Neural cell (in vitro differentiated cells): ENCODE measurements around the gene SLC29A2. TPM values are rescaled to one million over a fixed set of nuclear protein-coding genes. Genes with fewer than 3 reads are reported as not detected.

Source experiments
- H2AFZ ChIP-seq: fragments of 200-600, 300-800 bp; sonication (generic), shearing (Covaris generic); 2 replicates; pipeline ENCODE4 v1.6.0; 2014; ENCODE audit warnings: low read depth, mild to moderate bottlenecking, antibody characterized with exemption, low read length, moderate library complexity
- H3F3A ChIP-seq: fragments of 200-600 bp; shearing (Covaris generic); 2 replicates; pipeline ENCODE4 v1.6.1; 2016; ENCODE audit warnings: mild to moderate bottlenecking, moderate library complexity, mixed read lengths, antibody characterized with exemption, low read length; ENCODE audit not compliant: insufficient read depth, poor library complexity, severe bottlenecking
- H3K27ac ChIP-seq: fragments of 200-600, 300-800 bp; sonication (generic), shearing (Covaris generic); 2 replicates; pipeline ENCODE4 v1.5.1; 2014; ENCODE audit warnings: mild to moderate bottlenecking, low read length, moderate library complexity
- H3K27me3 ChIP-seq: fragments of 300-800, 200-600 bp; sonication (generic), shearing (Covaris generic); 2 replicates; pipeline ENCODE4 v1.6.0; 2014; ENCODE audit warnings: mild to moderate bottlenecking, low read depth, low read length, moderate library complexity; ENCODE audit not compliant: insufficient read depth
- H3K36me3 ChIP-seq: fragments of 300-800, 200-600 bp; sonication (generic), shearing (Covaris generic); 2 replicates; pipeline ENCODE4 v1.5.1; 2014; ENCODE audit warnings: mild to moderate bottlenecking, antibody characterized with exemption, low read length, moderate library complexity; ENCODE audit not compliant: insufficient read depth
- H3K4me2 ChIP-seq: fragments of 300-800, 200-600 bp; sonication (generic), shearing (Covaris generic); 2 replicates; pipeline ENCODE4 v1.6.0; 2014; ENCODE audit warnings: mild to moderate bottlenecking, low read length
- H3K4me3 ChIP-seq: fragments of 300-800, 200-600 bp; sonication (generic), shearing (Covaris generic); 2 replicates; pipeline ENCODE4 v1.5.1; 2014; ENCODE audit warnings: mild to moderate bottlenecking, low read length, moderate library complexity
- H3K79me2 ChIP-seq: fragments of 200-600 bp; shearing (Covaris generic); replicated peaks from 2 replicates; pipeline ENCODE4 v1.6.0; 2014; ENCODE audit warnings: mild to moderate bottlenecking, low read length, moderate library complexity; ENCODE audit not compliant: insufficient read depth
- H3K9ac ChIP-seq: fragments of 300-800, 200-600 bp; sonication (generic), shearing (Covaris generic); 2 replicates; pipeline ENCODE4 v1.6.1; 2016; ENCODE audit warnings: mild to moderate bottlenecking, low read length, mixed read lengths
- H3K9me2 ChIP-seq: fragments of 200-600 bp; shearing (Covaris generic); 2 replicates; pipeline ENCODE4 v1.6.1; 2016; ENCODE audit warnings: mild to moderate bottlenecking, low read length, mixed read lengths; ENCODE audit not compliant: insufficient read depth
- H3K9me3 ChIP-seq: fragments of 200-600, 300-800 bp; sonication (generic), shearing (Covaris generic); 2 replicates; pipeline ENCODE4 v1.6.1; 2016; ENCODE audit warnings: mild to moderate bottlenecking, mixed run types, low read length, moderate library complexity, mixed read lengths
- H4K20me1 ChIP-seq: fragments of 200-600 bp; shearing (Covaris generic); 2 replicates; pipeline ENCODE4 v1.6.1; 2016; ENCODE audit warnings: mild to moderate bottlenecking, mixed run types; ENCODE audit not compliant: insufficient read depth
- CTCF ChIP-seq: fragments of 450-650 bp; IDR thresholded peaks from 2 replicates; pipeline ENCODE4 v1.5.1; 2014; ENCODE audit warnings: antibody characterized with exemption, mild to moderate bottlenecking, moderate library complexity; ENCODE audit not compliant: poor library complexity, severe bottlenecking
- EP300 ChIP-seq: fragments of 450-650 bp; conservative IDR thresholded peaks from 2 replicates; pipeline ENCODE4 v1.6.1; 2014; ENCODE audit warnings: antibody characterized with exemption, mild to moderate bottlenecking, moderate library complexity; ENCODE audit not compliant: poor library complexity, severe bottlenecking
- EZH2 ChIP-seq: fragments of 200-600, 300-800 bp; shearing (Covaris generic), sonication (generic); IDR thresholded peaks from 2 replicates; pipeline ENCODE4 v1.6.1; 2014; ENCODE audit warnings: antibody characterized with exemption, low read length, borderline replicate concordance, mild to moderate bottlenecking; ENCODE audit not compliant: insufficient read depth, poor library complexity, severe bottlenecking
- MXI1 ChIP-seq: fragments of 450-650 bp; conservative IDR thresholded peaks from 2 replicates; pipeline ENCODE4 v1.6.1; 2014; ENCODE audit warnings: antibody characterized with exemption, mild to moderate bottlenecking; ENCODE audit not compliant: poor library complexity, severe bottlenecking
- POLR2AphosphoS5 ChIP-seq: IDR thresholded peaks from 2 replicates; pipeline ENCODE4 v1.6.1; 2012
- RAD21 ChIP-seq: fragments of 450-650 bp; conservative IDR thresholded peaks from 2 replicates; pipeline ENCODE4 v1.6.1; 2014; ENCODE audit warnings: antibody characterized with exemption, mild to moderate bottlenecking, moderate library complexity
- REST ChIP-seq: IDR thresholded peaks from 2 replicates; pipeline ENCODE4 v1.6.1; 2012; ENCODE audit warnings: borderline replicate concordance
- SMC3 ChIP-seq: fragments of 450-650 bp; conservative IDR thresholded peaks from 2 replicates; pipeline ENCODE4 v1.6.1; 2014; ENCODE audit warnings: antibody characterized with exemption, mild to moderate bottlenecking, moderate library complexity; ENCODE audit not compliant: poor library complexity
- TAF1 ChIP-seq: IDR thresholded peaks from 2 replicates; pipeline ENCODE4 v1.6.1; 2012; ENCODE audit warnings: low read depth
- polyA plus RNA-seq: library from polyadenylated mRNA; depleted of rRNA; stranded (reverse); fragments of >200 nt; gene quantifications from 2 replicates; pipeline ENCODE4 v1.2.3, GENCODE V29; 2014

SLC29A2 gene
- polyA plus RNA-seq, 1 donor from 2014 or later, result 1.7 TPM

GRCh38 chr11:66417000-66417399 is 45.4 kb upstream of the SLC29A2 start:
- Histone ChIP-seq H3K9me2 (no peaks in the 10 kb centered on the region), H3F3A (no peaks in the 10 kb centered on the region), H3K4me2 (peak overlapping the region; percentile 30), H3K27me3 (peaks cover 27% of the 10 kb centered on the region), H3K79me2 (peaks cover 3% of the 10 kb centered on the region), H3K4me3 (peak overlapping the region; percentile 94), H3K27ac (peak overlapping the region; percentile 56), H3K36me3 (no peaks in the 10 kb centered on the region), H3K9me3 (no peaks in the 10 kb centered on the region), H3K9ac (peak overlapping the region; percentile 97), H4K20me1 (no peaks in the 10 kb centered on the region), H2AFZ (peak overlapping the region; percentile 15)
- TF ChIP-seq POLR2AphosphoS5 (no peak), CTCF (no peak), TAF1 (no peak), RAD21 (no peak), MXI1 (peak; percentile 24), EP300 (peak; percentile 36), EZH2 (no peak), SMC3 (no peak), REST (no peak)

GRCh38 chr11:66415423-66415822 is 43.9 kb upstream of the SLC29A2 start:
- Histone ChIP-seq H3K9me3 (no peaks in the 10 kb centered on the region), H3K79me2 (peaks cover 3% of the 10 kb centered on the region), H3K27ac (no peak overlapping the region), H3K4me3 (no peak overlapping the region), H3K9me2 (no peaks in the 10 kb centered on the region), H2AFZ (no peak overlapping the region), H3K27me3 (peaks cover 20% of the 10 kb centered on the region), H3K36me3 (no peaks in the 10 kb centered on the region), H4K20me1 (no peaks in the 10 kb centered on the region), H3F3A (no peaks in the 10 kb centered on the region), H3K9ac (no peak overlapping the region), H3K4me2 (no peak overlapping the region)
- TF ChIP-seq SMC3, result no peak
- TF ChIP-seq REST, result no peak
- TF ChIP-seq RAD21, result no peak
- no peak for TF ChIP-seq TAF1
- TF ChIP-seq MXI1, result no peak
